ENCODE results near the gene PCDHGA3.
"Not testable (repeated sequence)": the region's sequence is repeated elsewhere in the genome, so short reads cannot be mapped to it uniquely, and the experiment has no call there.

The PCDHGA3 gene

DNA sequence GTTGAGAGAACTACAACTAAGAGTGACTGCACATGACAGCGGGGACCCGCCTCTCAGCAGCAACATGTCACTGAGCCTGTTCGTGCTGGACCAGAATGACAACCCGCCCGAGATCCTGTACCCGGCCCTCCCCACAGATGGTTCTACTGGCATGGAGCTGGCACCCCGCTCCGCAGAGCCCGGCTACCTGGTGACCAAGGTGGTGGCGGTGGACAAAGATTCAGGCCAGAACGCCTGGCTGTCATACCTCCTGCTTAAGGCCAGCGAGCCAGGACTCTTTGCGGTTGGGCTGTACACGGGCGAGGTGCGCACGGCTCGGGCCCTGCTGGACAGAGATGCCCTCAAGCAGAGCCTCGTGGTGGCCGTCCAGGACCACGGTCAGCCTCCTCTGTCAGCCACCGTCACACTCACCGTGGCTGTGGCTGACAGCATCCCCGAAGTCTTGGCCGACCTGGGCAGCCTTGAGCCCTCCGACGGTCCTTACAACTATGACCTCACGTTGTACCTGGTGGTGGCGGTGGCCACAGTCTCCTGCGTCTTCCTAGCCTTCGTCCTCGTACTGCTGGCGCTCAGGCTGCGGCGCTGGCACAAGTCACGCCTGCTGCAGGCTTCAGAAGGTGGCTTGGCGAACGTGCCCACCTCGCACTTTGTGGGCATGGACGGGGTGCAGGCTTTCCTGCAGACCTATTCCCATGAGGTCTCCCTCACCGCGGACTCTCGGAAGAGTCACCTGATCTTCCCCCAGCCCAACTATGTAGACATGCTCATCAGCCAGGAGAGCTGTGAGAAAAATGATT is 41.0 kb downstream of the PCDHGA3 start:
- Histone ChIP-seq H3K4me3 (ENCODE audit: extremely low read depth, insufficient read depth, low read length, poor library complexity, severe bottlenecking) (no peak overlapping the region), H3K36me3 (ENCODE audit: control insufficient read depth, insufficient read depth, low read length) (no peaks in the 10 kb centered on the region), H3K4me1 (ENCODE audit: control insufficient read depth, insufficient read depth, low read length, poor library complexity, severe bottlenecking) (no peaks in the 10 kb centered on the region), H3K9me3 (ENCODE audit: control insufficient read depth, low read length) (peaks cover 31% of the 10 kb centered on the region), H3K27ac (ENCODE audit: low read depth, low read length, severe bottlenecking) (no peak overlapping the region)
- WGBS, 2 experiments (ENCODE audit: insufficient coverage in 2 of 2), result 94 to 95% methylated on average over 39 to 43 of the region's 43 CpGs

DNA sequence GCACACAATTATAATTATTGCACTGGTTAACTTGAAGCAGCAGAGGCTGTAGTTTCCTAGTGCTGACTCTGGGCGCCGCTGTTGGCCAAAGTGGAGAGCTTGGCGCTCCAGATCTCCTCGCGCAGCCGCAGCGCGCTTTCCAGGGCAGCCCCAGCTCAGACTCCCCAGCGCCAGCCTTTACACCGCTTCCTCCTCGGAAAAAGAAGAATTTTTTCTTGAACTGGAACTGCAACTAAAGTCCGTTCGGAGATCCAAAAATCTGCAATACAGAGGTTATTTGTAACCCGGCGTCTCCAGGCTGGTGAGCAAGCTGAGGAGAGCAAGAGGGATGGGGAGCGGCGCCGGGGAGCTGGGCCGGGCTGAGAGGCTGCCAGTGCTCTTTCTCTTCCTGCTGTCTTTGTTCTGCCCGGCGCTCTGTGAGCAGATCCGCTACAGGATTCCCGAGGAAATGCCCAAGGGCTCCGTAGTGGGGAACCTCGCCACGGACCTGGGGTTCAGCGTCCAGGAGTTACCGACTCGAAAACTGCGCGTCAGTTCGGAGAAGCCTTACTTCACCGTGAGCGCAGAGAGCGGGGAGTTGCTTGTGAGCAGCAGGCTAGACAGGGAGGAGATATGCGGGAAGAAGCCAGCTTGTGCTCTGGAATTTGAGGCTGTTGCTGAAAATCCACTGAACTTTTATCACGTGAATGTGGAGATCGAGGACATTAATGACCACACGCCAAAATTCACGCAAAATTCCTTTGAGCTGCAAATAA is 44.1 kb downstream of the PCDHGA3 start, which contains the start of gene PCDHGB4:
PCDHGB4 (plus strand) TSS at position 142 of the 755 bp plus-strand sequence; CDS start at position 329, 187 bp downstream.
- not testable (repeated sequence) for H3K36me3 ChIP-seq (ENCODE audit: control insufficient read depth, insufficient read depth, low read length); H3K4me1 ChIP-seq (ENCODE audit: control insufficient read depth, insufficient read depth, low read length, poor library complexity, severe bottlenecking); H3K27ac ChIP-seq (ENCODE audit: low read depth, low read length, severe bottlenecking)
- 64 to 74% methylated on average over 12 to 15 of the region's 40 CpGs for WGBS, 2 experiments (ENCODE audit: insufficient coverage in 2 of 2)
- H3K4me3 ChIP-seq (ENCODE audit: extremely low read depth, insufficient read depth, low read length, poor library complexity, severe bottlenecking), result peak within 1 kb of the TSS; percentile 18
- H3K9me3 ChIP-seq (ENCODE audit: control insufficient read depth, low read length), result peaks cover 49% of the 10 kb centered on the region

DNA sequence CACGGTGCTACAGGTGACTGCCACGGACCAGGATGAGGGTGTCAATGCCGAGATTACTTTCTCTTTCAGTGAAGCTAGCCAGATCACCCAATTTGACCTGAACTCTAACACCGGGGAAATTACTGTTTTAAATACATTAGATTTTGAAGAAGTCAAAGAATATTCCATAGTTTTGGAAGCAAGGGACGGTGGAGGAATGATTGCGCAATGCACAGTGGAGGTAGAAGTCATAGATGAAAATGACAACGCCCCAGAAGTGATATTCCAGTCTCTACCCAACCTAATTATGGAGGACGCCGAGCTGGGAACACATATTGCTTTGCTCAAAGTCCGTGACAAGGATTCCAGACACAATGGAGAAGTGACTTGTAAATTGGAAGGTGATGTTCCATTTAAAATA is 45.0 kb downstream of the PCDHGA3 start:
- H3K4me3 ChIP-seq (ENCODE audit: extremely low read depth, insufficient read depth, low read length, poor library complexity, severe bottlenecking), result no peak overlapping the region
- peaks cover 50% of the 10 kb centered on the region for H3K9me3 ChIP-seq (ENCODE audit: control insufficient read depth, low read length)

DNA sequence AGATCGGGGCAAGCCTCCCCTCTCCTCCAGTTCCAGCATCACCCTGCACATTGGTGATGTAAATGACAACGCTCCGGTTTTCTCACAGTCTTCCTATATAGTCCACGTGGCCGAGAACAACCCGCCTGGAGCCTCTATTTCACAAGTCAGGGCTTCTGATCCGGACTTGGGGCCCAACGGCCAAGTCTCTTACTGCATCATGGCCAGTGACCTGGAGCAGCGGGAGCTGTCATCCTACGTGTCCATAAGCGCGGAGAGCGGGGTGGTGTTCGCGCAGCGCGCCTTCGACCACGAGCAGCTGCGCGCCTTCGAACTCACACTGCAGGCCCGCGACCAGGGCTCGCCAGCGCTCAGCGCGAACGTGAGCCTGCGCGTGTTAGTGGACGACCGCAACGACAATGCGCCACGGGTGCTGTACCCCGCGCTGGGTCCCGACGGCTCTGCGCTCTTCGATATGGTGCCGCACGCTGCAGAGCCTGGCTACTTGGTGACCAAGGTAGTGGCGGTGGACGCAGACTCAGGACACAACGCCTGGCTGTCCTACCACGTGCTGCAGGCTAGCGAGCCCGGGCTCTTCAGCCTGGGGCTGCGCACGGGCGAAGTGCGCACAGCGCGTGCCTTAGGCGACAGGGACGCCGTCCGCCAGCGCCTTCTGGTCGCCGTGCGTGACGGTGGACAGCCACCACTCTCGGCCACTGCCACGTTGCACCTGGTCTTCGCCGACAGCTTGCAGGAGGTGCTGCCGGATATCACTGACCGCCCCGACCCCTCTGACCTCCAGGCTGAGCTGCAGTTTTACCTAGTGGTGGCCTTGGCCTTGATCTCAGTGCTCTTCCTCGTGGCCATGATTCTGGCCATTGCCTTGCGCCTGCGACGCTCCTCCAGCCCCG is 45.8 kb downstream of the PCDHGA3 start:
- H3K36me3 ChIP-seq (ENCODE audit: control insufficient read depth, insufficient read depth, low read length), result peaks cover 15% of the 10 kb centered on the region
- no peaks in the 10 kb centered on the region for H3K4me1 ChIP-seq (ENCODE audit: control insufficient read depth, insufficient read depth, low read length, poor library complexity, severe bottlenecking)
- H3K4me3 ChIP-seq (ENCODE audit: extremely low read depth, insufficient read depth, low read length, poor library complexity, severe bottlenecking), result no peak overlapping the region
- WGBS, 2 experiments (ENCODE audit: insufficient coverage in 2 of 2), result 95 to 97% methylated on average over 70 to 77 of the region's 77 CpGs
- H3K9me3 ChIP-seq (ENCODE audit: control insufficient read depth, low read length), result peaks cover 56% of the 10 kb centered on the region
- no peak overlapping the region for H3K27ac ChIP-seq (ENCODE audit: low read depth, low read length, severe bottlenecking)

More for the DNA sequence above, 45.0 kb downstream of the PCDHGA3 start:
- Histone ChIP-seq H3K27ac (ENCODE audit: low read depth, low read length, severe bottlenecking) (no peak overlapping the region), H3K4me1 (ENCODE audit: control insufficient read depth, insufficient read depth, low read length, poor library complexity, severe bottlenecking) (no peaks in the 10 kb centered on the region), H3K36me3 (ENCODE audit: control insufficient read depth, insufficient read depth, low read length) (peaks cover 14% of the 10 kb centered on the region)
- WGBS, 2 experiments (ENCODE audit: insufficient coverage in 2 of 2), result 94 to 98% methylated on average over 4 to 6 of the region's 10 CpGs

DNA sequence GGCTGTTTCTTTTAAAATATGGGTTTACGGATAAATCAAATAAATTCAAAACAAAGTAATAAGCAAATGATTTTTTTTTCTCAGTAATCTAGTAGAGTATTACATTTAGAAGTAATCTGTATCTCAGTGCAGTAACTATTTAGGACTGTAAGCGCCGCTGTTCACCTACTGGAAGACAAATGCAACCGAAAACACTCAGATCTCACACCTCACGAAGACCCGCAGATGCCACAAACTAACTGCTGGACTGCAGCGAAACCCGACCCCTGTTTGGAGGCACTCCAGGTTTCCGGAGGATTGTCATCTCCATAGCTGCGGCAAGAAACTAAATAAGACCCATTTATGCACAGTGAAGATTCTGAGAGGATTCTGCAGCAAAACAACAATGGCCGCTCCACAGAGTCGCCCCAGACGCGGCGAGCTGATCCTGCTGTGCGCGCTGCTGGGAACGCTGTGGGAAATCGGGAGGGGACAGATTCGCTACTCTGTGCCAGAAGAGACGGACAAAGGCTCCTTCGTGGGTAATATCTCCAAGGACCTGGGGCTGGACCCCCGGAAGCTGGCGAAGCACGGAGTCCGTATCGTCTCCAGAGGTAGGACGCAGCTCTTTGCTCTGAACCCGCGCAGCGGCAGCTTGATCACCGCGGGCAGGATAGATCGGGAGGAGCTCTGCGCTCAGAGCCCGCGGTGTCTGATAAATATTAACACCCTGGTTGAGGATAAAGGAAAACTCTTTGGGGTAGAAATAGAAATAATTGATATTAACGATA is 49.0 kb downstream of the PCDHGA3 start, which contains the start of gene PCDHGA8:
PCDHGA8 (plus strand) TSS at position 205 of the 770 bp plus-strand sequence; CDS start at position 386, 181 bp downstream.
- H3K9me3 ChIP-seq (ENCODE audit: control insufficient read depth, low read length), result peaks cover 63% of the 10 kb centered on the region
- peaks cover 15% of the 10 kb centered on the region for H3K36me3 ChIP-seq (ENCODE audit: control insufficient read depth, insufficient read depth, low read length)
- no peaks in the 10 kb centered on the region for H3K4me1 ChIP-seq (ENCODE audit: control insufficient read depth, insufficient read depth, low read length, poor library complexity, severe bottlenecking)
- 92 to 96% methylated on average over 31 to 37 of the region's 38 CpGs for WGBS, 2 experiments (ENCODE audit: insufficient coverage in 2 of 2)
- no peak within 1 kb of the TSS for H3K4me3 ChIP-seq (ENCODE audit: extremely low read depth, insufficient read depth, low read length, poor library complexity, severe bottlenecking)
- no peak within 1 kb of the TSS for H3K27ac ChIP-seq (ENCODE audit: low read depth, low read length, severe bottlenecking)

DNA sequence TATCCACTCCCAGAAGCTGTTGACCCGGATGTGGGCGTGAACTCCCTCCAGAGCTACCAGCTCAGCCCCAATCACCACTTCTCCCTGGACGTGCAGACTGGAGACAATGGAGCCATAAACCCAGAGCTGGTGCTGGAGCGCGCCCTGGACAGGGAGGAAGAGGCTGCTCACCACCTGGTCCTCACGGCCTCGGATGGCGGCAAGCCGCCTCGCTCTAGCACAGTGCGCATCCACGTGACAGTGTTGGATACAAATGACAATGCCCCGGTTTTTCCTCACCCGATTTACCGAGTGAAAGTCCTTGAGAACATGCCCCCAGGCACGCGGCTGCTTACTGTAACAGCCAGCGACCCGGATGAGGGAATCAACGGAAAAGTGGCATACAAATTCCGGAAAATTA is 49.6 kb downstream of the PCDHGA3 start:
- Histone ChIP-seq H3K4me3 (ENCODE audit: extremely low read depth, insufficient read depth, low read length, poor library complexity, severe bottlenecking) (no peak overlapping the region), H3K36me3 (ENCODE audit: control insufficient read depth, insufficient read depth, low read length) (peaks cover 15% of the 10 kb centered on the region), H3K27ac (ENCODE audit: low read depth, low read length, severe bottlenecking) (no peak overlapping the region), H3K4me1 (ENCODE audit: control insufficient read depth, insufficient read depth, low read length, poor library complexity, severe bottlenecking) (no peaks in the 10 kb centered on the region), H3K9me3 (ENCODE audit: control insufficient read depth, low read length) (peaks cover 63% of the 10 kb centered on the region)
- WGBS, 2 experiments (ENCODE audit: insufficient coverage in 2 of 2), result 95% methylated on average over 19 to 20 of the region's 21 CpGs

DNA sequence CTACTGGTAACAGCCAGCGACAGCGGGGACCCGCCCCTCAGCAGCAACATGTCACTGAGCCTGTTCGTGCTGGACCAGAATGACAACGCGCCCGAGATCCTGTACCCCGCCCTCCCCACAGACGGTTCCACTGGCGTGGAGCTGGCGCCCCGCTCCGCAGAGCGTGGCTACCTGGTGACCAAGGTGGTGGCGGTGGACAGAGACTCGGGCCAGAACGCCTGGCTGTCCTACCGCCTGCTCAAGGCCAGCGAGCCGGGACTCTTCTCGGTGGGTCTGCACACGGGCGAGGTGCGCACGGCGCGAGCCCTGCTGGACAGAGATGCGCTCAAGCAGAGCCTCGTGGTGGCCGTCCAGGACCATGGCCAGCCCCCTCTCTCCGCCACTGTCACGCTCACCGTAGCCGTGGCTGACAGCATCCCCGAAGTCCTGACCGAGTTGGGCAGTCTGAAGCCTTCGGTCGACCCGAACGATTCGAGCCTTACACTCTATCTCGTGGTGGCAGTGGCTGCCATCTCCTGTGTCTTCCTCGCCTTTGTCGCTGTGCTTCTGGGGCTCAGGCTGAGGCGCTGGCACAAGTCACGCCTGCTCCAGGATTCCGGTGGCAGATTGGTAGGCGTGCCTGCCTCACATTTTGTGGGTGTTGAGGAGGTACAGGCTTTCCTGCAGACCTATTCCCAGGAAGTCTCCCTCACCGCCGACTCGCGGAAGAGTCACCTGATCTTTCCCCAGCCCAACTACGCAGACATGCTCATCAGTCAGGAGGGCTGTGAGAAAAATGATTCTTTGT is 51.0 kb downstream of the PCDHGA3 start:
- not testable (repeated sequence) for H3K4me1 ChIP-seq (ENCODE audit: control insufficient read depth, insufficient read depth, low read length, poor library complexity, severe bottlenecking); H3K4me3 ChIP-seq (ENCODE audit: extremely low read depth, insufficient read depth, low read length, poor library complexity, severe bottlenecking); H3K27ac ChIP-seq (ENCODE audit: low read depth, low read length, severe bottlenecking)
- 93 to 96% methylated on average over 18 to 35 of the region's 53 CpGs for WGBS, 2 experiments (ENCODE audit: insufficient coverage in 2 of 2)
- peaks cover 15% of the 10 kb centered on the region for H3K36me3 ChIP-seq (ENCODE audit: control insufficient read depth, insufficient read depth, low read length)
- H3K9me3 ChIP-seq (ENCODE audit: control insufficient read depth, low read length), result peaks cover 63% of the 10 kb centered on the region
